H1 (cell line): Measurements from ENCODE around the gene RBMS1. TPM values are rescaled to one million over a fixed set of nuclear protein-coding genes. Genes with fewer than 3 reads are reported as not detected.

Experiments used
- CTCF ChIA-PET: fragments of 300-600 bp; sonication (Branson Sonifier 250); formaldehyde crosslinking; loops from one replicate; lab custom pipeline; 2021; ENCODE audit not compliant: partially characterized antibody; lab: Charles Lee
- POLR2A ChIA-PET: fragments of 300-600 bp; sonication (Branson Sonifier 250); formaldehyde crosslinking; loops from one replicate; lab custom pipeline; 2021; ENCODE audit warnings: inconsistent platforms; ENCODE audit not compliant: partially characterized antibody; lab: Charles Lee
- DNase-seq, 2 experiments: peaks; one replicate each; pipeline versions ENCODE4 v3.0.0 to v3.0.0-alpha.2; 2010 to 2022; ENCODE audit warnings: low spot score in 2 of 2, low read depth in 1 of 2, mixed read lengths in 1 of 2
- FAIRE-seq: peaks from 2 replicates; lab custom pipeline; 2011; peaks lifted over from hg19 to GRCh38; lab: Jason Lieb, UNC
- H2AFZ ChIP-seq: 2 replicates; pipeline ENCODE4 v1.8.1; 2012; ENCODE audit warnings: low read length, inconsistent platforms
- H2AK5ac ChIP-seq: 2 replicates; pipeline ENCODE4 v1.6.1; 2013; ENCODE audit warnings: low read depth, low read length
- H2BK120ac ChIP-seq: replicated peaks from 2 replicates; pipeline ENCODE3; 2013; ENCODE audit warnings: low read depth, low read length, inconsistent platforms
- H2BK12ac ChIP-seq: 2 replicates; pipeline ENCODE4 v1.6.1; 2013; ENCODE audit warnings: low read depth, low read length
- H2BK15ac ChIP-seq: 2 replicates; pipeline ENCODE4 v1.6.1; 2013; ENCODE audit warnings: low read length
- H2BK20ac ChIP-seq: 2 replicates; pipeline ENCODE4 v1.6.1; 2013; ENCODE audit warnings: low read length
- H2BK5ac ChIP-seq: 2 replicates; pipeline ENCODE4 v1.6.1; 2013; ENCODE audit warnings: low read depth, low read length
- H3K14ac ChIP-seq: 2 replicates; pipeline ENCODE4 v1.6.1; 2013; ENCODE audit warnings: inconsistent platforms; ENCODE audit not compliant: insufficient read length
- H3K18ac ChIP-seq: 2 replicates; pipeline ENCODE4 v1.6.1; 2013; ENCODE audit warnings: low read length; ENCODE audit errors: extremely low read depth
- H3K23ac ChIP-seq: 2 replicates; pipeline ENCODE4 v1.6.1; 2013; ENCODE audit warnings: inconsistent platforms; ENCODE audit not compliant: insufficient read length
- H3K23me2 ChIP-seq: 2 replicates; pipeline ENCODE4 v1.6.1; 2013; ENCODE audit warnings: low read depth, low read length
- H3K27ac ChIP-seq: 2 replicates; pipeline ENCODE4 v1.6.1; 2011; ENCODE audit warnings: low read depth, low read length, inconsistent platforms
- H3K27me3 ChIP-seq, 4 experiments: replicated peaks in 1 of 4; 1 replicate in 1 of 4; 2 replicates in 3 of 4; pipeline versions ENCODE4 v1.6.1 to v1.8.1; 2011 to 2013; ENCODE audit warnings: low read length in 3 of 4, mild to moderate bottlenecking in 3 of 4, inconsistent platforms in 2 of 4, mixed read lengths in 2 of 4, moderate library complexity in 1 of 4; ENCODE audit not compliant: control insufficient read depth in 3 of 4, insufficient read depth in 3 of 4; ENCODE audit errors: extremely low read depth in 1 of 4
- H3K36me3 ChIP-seq, 4 experiments: 2 replicates each; pipeline versions ENCODE4 v1.6.1 to v1.8.1; 2011 to 2013; ENCODE audit warnings: mild to moderate bottlenecking in 4 of 4, low read length in 3 of 4, moderate library complexity in 2 of 4, control low read depth in 1 of 4, inconsistent platforms in 1 of 4; ENCODE audit not compliant: insufficient read depth in 4 of 4, control insufficient read depth in 2 of 4
- H3K4ac ChIP-seq: replicated peaks from 2 replicates; pipeline ENCODE3; 2013; ENCODE audit warnings: low read length, low read depth, mixed read lengths, inconsistent platforms; ENCODE audit not compliant: insufficient read length
- H3K4me1 ChIP-seq, 4 experiments: replicated peaks in 1 of 4; 1 replicate in 1 of 4; 2 replicates in 3 of 4; pipeline versions ENCODE4 v1.6.1 to v1.8.1; 2011 to 2013; ENCODE audit warnings: low read length in 3 of 4, inconsistent platforms in 2 of 4, mixed read lengths in 1 of 4; ENCODE audit not compliant: insufficient read depth in 4 of 4, control insufficient read depth in 3 of 4
- H3K4me2 ChIP-seq, 2 experiments: 2 replicates each; pipeline versions ENCODE4 v1.6.1 to v1.8.1; 2011 to 2013; ENCODE audit warnings: low read depth in 2 of 2, low read length in 2 of 2, control low read depth in 1 of 2, inconsistent platforms in 1 of 2, mild to moderate bottlenecking in 1 of 2; ENCODE audit not compliant: insufficient read depth in 1 of 2
- H3K4me3 ChIP-seq, 4 experiments: fragments of 200-600, 300-600 bp in 1 of 4; sonication (generic), shearing (Covaris generic), sonication (Bioruptor Twin) in 1 of 4; 2 replicates each; pipeline versions ENCODE4 v1.5.1 to v1.8.1; 2011 to 2016; ENCODE audit warnings: low read length in 4 of 4, low read depth in 3 of 4, control low read depth in 2 of 4, inconsistent platforms in 2 of 4, mild to moderate bottlenecking in 2 of 4, mixed read lengths in 1 of 4, moderate library complexity in 1 of 4; ENCODE audit not compliant: insufficient read depth in 2 of 4; ENCODE audit errors: extremely low read depth in 1 of 4
- H3K56ac ChIP-seq: replicated peaks from 2 replicates; pipeline ENCODE3; 2013; ENCODE audit warnings: low read depth, mild to moderate bottlenecking, mixed read lengths, low read length, inconsistent platforms; ENCODE audit not compliant: insufficient read length
- H3K79me1 ChIP-seq: 2 replicates; pipeline ENCODE4 v1.6.1; 2013; ENCODE audit warnings: low read depth, low read length, control low read depth
- H3K79me2 ChIP-seq, 2 experiments: 2 replicates each; pipeline versions ENCODE4 v1.6.1 to v1.8.1; 2012 to 2013; ENCODE audit warnings: low read length in 2 of 2, mild to moderate bottlenecking in 2 of 2, inconsistent platforms in 1 of 2; ENCODE audit not compliant: insufficient read depth in 2 of 2, control insufficient read depth in 1 of 2
- H3K9ac ChIP-seq, 4 experiments: replicated peaks in 1 of 4; 1 replicate in 1 of 4; 2 replicates in 3 of 4; pipeline versions ENCODE4 v1.6.1 to v1.8.1; 2011 to 2013; ENCODE audit warnings: low read depth in 3 of 4, low read length in 3 of 4, control low read depth in 2 of 4, mild to moderate bottlenecking in 2 of 4, moderate library complexity in 2 of 4, inconsistent platforms in 1 of 4; ENCODE audit errors: extremely low read depth in 1 of 4
- H3K9me3 ChIP-seq, 2 experiments: 2 replicates each; pipeline versions ENCODE4 v1.6.1 to v1.8.1; 2012 to 2013; ENCODE audit warnings: mild to moderate bottlenecking in 2 of 2, moderate library complexity in 2 of 2, control low read depth in 1 of 2, inconsistent platforms in 1 of 2, low read depth in 1 of 2, low read length in 1 of 2, mixed read lengths in 1 of 2; ENCODE audit not compliant: insufficient read depth in 2 of 2
- H4K20me1 ChIP-seq, 2 experiments: replicated peaks in 1 of 2; 2 replicates each; pipeline versions ENCODE3 to v1.8.1; 2011 to 2013; ENCODE audit warnings: inconsistent platforms in 2 of 2, low read length in 2 of 2, mild to moderate bottlenecking in 1 of 2; ENCODE audit not compliant: insufficient read depth in 2 of 2, control insufficient read depth in 1 of 2
- H4K5ac ChIP-seq: 2 replicates; pipeline ENCODE4 v1.6.1; 2013; ENCODE audit warnings: low read length, low read depth, mixed read lengths, inconsistent platforms; ENCODE audit not compliant: insufficient read length
- H4K8ac ChIP-seq: 2 replicates; pipeline ENCODE4 v1.8.0; 2013; ENCODE audit warnings: mild to moderate bottlenecking, moderate library complexity, low read length, inconsistent platforms; ENCODE audit not compliant: insufficient read depth; ENCODE audit errors: extremely low read depth
- H4K91ac ChIP-seq: replicated peaks from 2 replicates; pipeline ENCODE3; 2013; ENCODE audit warnings: low read length, mixed read lengths, inconsistent platforms; ENCODE audit not compliant: insufficient read length
- SAP30 ChIP-seq: fragments of 300-600 bp; sonication (generic); IDR thresholded peaks from 2 replicates; pipeline ENCODE4 v1.7.1; 2012; ENCODE audit warnings: low read length, moderate library complexity, mild to moderate bottlenecking, inconsistent platforms; ENCODE audit not compliant: insufficient read depth, insufficient replicate concordance
- TAF1 ChIP-seq: IDR thresholded peaks from 2 replicates; pipeline ENCODE4 v1.6.1; 2011; ENCODE audit warnings: mild to moderate bottlenecking, low read depth, low read length
- WGBS, 2 experiments: shearing (Covaris generic) in 1 of 2; methylation state at CpG; one replicate each; pipeline versions ENCODE4 v1.1.6 to v1.1.7; 2013 to 2015; ENCODE audit warnings: low lambda C conversion rate in 2 of 2, mixed read lengths in 2 of 2, inconsistent platforms in 1 of 2, low coverage in 1 of 2, missing lambda C conversion rate in 1 of 2; ENCODE audit not compliant: insufficient replicate concordance in 2 of 2, insufficient coverage in 1 of 2, insufficient read length in 1 of 2; ENCODE audit errors: extremely low coverage in 1 of 2, missing lambda C conversion rate in 1 of 2; 5-methylcytosine and 5-hydroxymethylcytosine counted together
- polyA plus RNA-seq, 7 experiments: library from polyadenylated mRNA; depleted of rRNA in 3 of 7; stranded (reverse) in 5 of 7; unstranded in 2 of 7; fragments of >200 nt in 5 of 7; fragments of 200-250 nt in 2 of 7; gene quantifications; 1 replicate in 5 of 7; 2 replicates in 1 of 7; 4 replicates in 1 of 7; pipeline versions ENCODE4 v1.2.1 to v1.2.3, GENCODE V29; 2011 to 2013; ENCODE audit warnings: missing spikeins in 2 of 7, mixed read lengths in 2 of 7
- total RNA-seq: library from RNA; stranded (reverse); fragmentation: NEBNext Ultra II Directional; extraction: Animal tissue kit (Norgen Biotek cat#: 25700); gene quantifications from 2 replicates; pipeline ENCODE4 v1.2.1, GENCODE V29; 2021

Gene RBMS1
- total and polyA plus RNA-seq, 2 of the 8 experiments (the other 6 are each of a cell fraction or from before 2014, with no cell fraction given) = 53.7 to 60.0 TPM

GRCh38 chr2:160328811-160329527 is 164.6 kb downstream of the RBMS1 start:
- no peak overlapping the region for H3K4me2 ChIP-seq
- H3K27me3 ChIP-seq = no peaks in the 10 kb centered on the region
- no peaks in the 10 kb centered on the region for H3K9me3 ChIP-seq
- H2BK20ac ChIP-seq = no peak overlapping the region
- H3K4ac ChIP-seq = no peak overlapping the region
- CTCF ChIA-PET = interaction anchor here (0.5 to 1.0 kb wide), 5 partner anchors 23 to 665 kb away, joined by 3 to 4 read pairs (median 3); no protein-coding TSS in a partner anchor
- POLR2A ChIA-PET = no interaction called here
- no peak overlapping the region for H3K14ac ChIP-seq
- H3K79me2 ChIP-seq = peaks cover 0 to 25% of the 10 kb centered on the region in 2 experiments; a peak in 2 of 4 replicates
- H2AFZ ChIP-seq = no peak overlapping the region
- H3K56ac ChIP-seq = no peak overlapping the region
- no peak overlapping the region for H2AK5ac ChIP-seq
- H4K20me1 ChIP-seq = peaks cover 0 to 5% of the 10 kb centered on the region in 2 experiments
- no peak overlapping the region for H3K9ac ChIP-seq
- no peak overlapping the region for H4K8ac ChIP-seq
- no peaks in the 10 kb centered on the region for H3K23me2 ChIP-seq
- H3K36me3 ChIP-seq = no peaks in the 10 kb centered on the region
- no peak for FAIRE-seq
- no peak overlapping the region for H4K5ac ChIP-seq
- no peak overlapping the region for H3K18ac ChIP-seq
- TF ChIP-seq TAF1 = no peak
- no peak for TF ChIP-seq SAP30
- DNase-seq = no peak
- peaks cover 2 to 5% (median 4%) of the 10 kb centered on the region in 4 experiments; a peak in 4 of 7 replicates for H3K4me1 ChIP-seq
- no peak overlapping the region for H3K27ac ChIP-seq
- WGBS, 2 experiments = 89% methylated on average over 9 of the region's 9 CpGs; no CpG with 5 or more reads in 1 of the 2 experiments
- H2BK15ac ChIP-seq = no peak overlapping the region
- peaks cover 7% of the 10 kb centered on the region for H3K79me1 ChIP-seq
- no peak overlapping the region for H3K23ac ChIP-seq
- no peak overlapping the region for H4K91ac ChIP-seq
- H2BK5ac ChIP-seq = no peak overlapping the region
- H2BK120ac ChIP-seq = no peak overlapping the region
- H3K4me3 ChIP-seq = no peak overlapping the region
- H2BK12ac ChIP-seq = no peak overlapping the region
